ENCODE data around the gene NKX6-2.
"Not testable (repeated sequence)": the region's sequence is repeated elsewhere in the genome, so short reads cannot be mapped to it uniquely, and the experiment has no call there.

NKX6-2 gene

GRCh38 chr10:132752378-132752777, 33.6 kb downstream of the NKX6-2 start:
- no peak for DNase-seq

GRCh38 chr10:132750936-132751335, 35.0 kb downstream of the NKX6-2 start:
- no peak for DNase-seq

- no peak for DNase-seq
Observed at GRCh38 chr10:132749371-132749795, 36.6 kb downstream of the NKX6-2 start.

GRCh38 chr10:132748545-132749370, 37.2 kb downstream of the NKX6-2 start:
- no peak for DNase-seq

- no peak for DNase-seq
Observed at GRCh38 chr10:132748135-132748534, 37.8 kb downstream of the NKX6-2 start.

GRCh38 chr10:132746801-132747625, 38.9 kb downstream of the NKX6-2 start:
- no peak for DNase-seq

- no peak for DNase-seq
Observed at GRCh38 chr10:132746386-132746785, 39.6 kb downstream of the NKX6-2 start.

GRCh38 chr10:132745971-132746370, 40.0 kb downstream of the NKX6-2 start:
- DNase-seq, result no peak

- DNase-seq, result no peak
Observed at GRCh38 chr10:132745511-132745910, 40.4 kb downstream of the NKX6-2 start.

GRCh38 chr10:132744839-132745238, 41.1 kb downstream of the NKX6-2 start:
- DNase-seq, result no peak

GRCh38 chr10:132743925-132744490, 41.9 kb downstream of the NKX6-2 start:
- DNase-seq, result no peak

- not testable (repeated sequence) for DNase-seq
Observed at GRCh38 chr10:132743196-132743924, 42.6 kb downstream of the NKX6-2 start.

GRCh38 chr10:132742837-132743194, 43.1 kb downstream of the NKX6-2 start:
- DNase-seq, result no peak

GRCh38 chr10:132742167-132742836, 43.6 kb downstream of the NKX6-2 start:
- DNase-seq, result no peak

- no peak for DNase-seq
Observed at GRCh38 chr10:132740588-132740987, 45.4 kb downstream of the NKX6-2 start.

GRCh38 chr10:132739225-132739613, 46.7 kb downstream of the NKX6-2 start:
- DNase-seq, result no peak

GRCh38 chr10:132738454-132739224, 47.3 kb downstream of the NKX6-2 start:
- DNase-seq, result no peak

GRCh38 chr10:132737390-132738048, 48.4 kb downstream of the NKX6-2 start:
- DNase-seq, result no peak

GRCh38 chr10:132735923-132736391, 50.0 kb downstream of the NKX6-2 start:
- no peak for DNase-seq

GRCh38 chr10:132735341-132735775, 50.6 kb downstream of the NKX6-2 start:
- DNase-seq, result no peak

- DNase-seq, result no peak
Observed at GRCh38 chr10:132733926-132734325, 52.0 kb downstream of the NKX6-2 start.

Data from right hindlimb (tissue), 1 donor.